OCI-LY3 (cell line): ENCODE results near the gene SEMA5A.

ENCODE experiments used
- H2AFZ ChIP-seq: fragments of 200-600, 300-600 bp; shearing (Covaris generic); 2 replicates; pipeline ENCODE4 v1.6.0; 2014; ENCODE audit warnings: antibody characterized with exemption, low read depth, low read length
- H3K27ac ChIP-seq: fragments of 200-600, 300-600 bp; sonication (generic); 2 replicates; pipeline ENCODE4 v1.5.1; 2014; ENCODE audit warnings: mild to moderate bottlenecking, low read length, moderate library complexity, mixed read lengths
- H3K27me3 ChIP-seq: fragments of 200-600, 300-600 bp; sonication (generic); 2 replicates; pipeline ENCODE4 v1.6.1; 2014; ENCODE audit warnings: low read depth, low read length, mixed read lengths
- H3K36me3 ChIP-seq: fragments of 200-600, 300-600 bp; sonication (generic); replicated peaks from 2 replicates; pipeline ENCODE3; 2014; ENCODE audit warnings: low read depth, low read length, mixed read lengths
- H3K4me1 ChIP-seq: fragments of 300-600, 200-600 bp; sonication (generic); 2 replicates; pipeline ENCODE4 v1.6.1; 2014; ENCODE audit warnings: low read length, mixed read lengths
- H3K4me2 ChIP-seq: fragments of 200-600, 300-600 bp; sonication (generic); 2 replicates; pipeline ENCODE4 v1.6.1; 2014; ENCODE audit warnings: low read length, mixed read lengths
- H3K4me3 ChIP-seq: fragments of 300-600, 200-600 bp; sonication (generic); 2 replicates; pipeline ENCODE4 v1.5.1; 2014; ENCODE audit warnings: antibody characterized with exemption, mild to moderate bottlenecking, low read length, moderate library complexity
- H3K79me2 ChIP-seq: fragments of 300-600, 200-600 bp; shearing (Covaris generic); 2 replicates; pipeline ENCODE4 v1.6.1; 2014; ENCODE audit warnings: mild to moderate bottlenecking, low read length, mixed read lengths
- H3K9ac ChIP-seq: fragments of 300-600, 200-600 bp; shearing (Covaris generic); 2 replicates; pipeline ENCODE4 v1.6.0; 2014; ENCODE audit warnings: mild to moderate bottlenecking, low read length, moderate library complexity
- H3K9me3 ChIP-seq: fragments of 200-600, 300-600 bp; shearing (Covaris generic); 2 replicates; pipeline ENCODE4 v1.6.1; 2014; ENCODE audit warnings: low read length, mixed read lengths; ENCODE audit not compliant: insufficient read depth
- H4K20me1 ChIP-seq: fragments of 200-600, 300-600 bp; sonication (generic); 2 replicates; pipeline ENCODE4 v1.6.1; 2016; ENCODE audit warnings: low read length, mixed read lengths; ENCODE audit not compliant: insufficient read depth
- CTCF ChIP-seq: fragments of 200-600, 300-600 bp; sonication (generic); IDR thresholded peaks from 2 replicates; pipeline ENCODE4 v1.5.1; 2014; ENCODE audit warnings: antibody characterized with exemption, low read length, low read depth
- EZH2phosphoT487 ChIP-seq: fragments of 200-600 bp; shearing (Covaris generic); IDR thresholded peaks from 2 replicates; pipeline ENCODE4 v1.6.1; 2018; ENCODE audit warnings: antibody characterized with exemption, mixed run types, low read depth

Gene SEMA5A

GRCh38 chr5:9201011-9201410 lies 344.9 kb downstream of the SEMA5A start:
- H3K9me3 ChIP-seq = no peaks in the 10 kb centered on the region
- peaks cover 11% of the 10 kb centered on the region for H3K4me1 ChIP-seq
- TF ChIP-seq CTCF = no peak
- no peak for TF ChIP-seq EZH2phosphoT487
- H2AFZ ChIP-seq = no peak overlapping the region
- H3K27ac ChIP-seq = no peak overlapping the region
- no peaks in the 10 kb centered on the region for H3K79me2 ChIP-seq
- peaks cover 17% of the 10 kb centered on the region; the same call in 1 of the 2 replicates for H3K27me3 ChIP-seq
- H3K9ac ChIP-seq = no peak overlapping the region
- no peaks in the 10 kb centered on the region for H3K36me3 ChIP-seq
- no peak overlapping the region for H3K4me3 ChIP-seq
- no peak overlapping the region for H3K4me2 ChIP-seq
- no peaks in the 10 kb centered on the region; the same call in 1 of the 2 replicates for H4K20me1 ChIP-seq

GRCh38 chr5:9198394-9198793 lies 347.5 kb downstream of the SEMA5A start:
- H3K4me2 ChIP-seq = peak overlapping the region; percentile 41
- no peak for TF ChIP-seq EZH2phosphoT487
- no peak for TF ChIP-seq CTCF
- no peaks in the 10 kb centered on the region; the same call in 1 of the 2 replicates for H4K20me1 ChIP-seq
- no peak overlapping the region for H3K4me3 ChIP-seq
- peaks cover 9% of the 10 kb centered on the region; the same call in 1 of the 2 replicates for H3K27me3 ChIP-seq
- H3K27ac ChIP-seq = no peak overlapping the region
- H3K4me1 ChIP-seq = peaks cover 11% of the 10 kb centered on the region
- H2AFZ ChIP-seq = no peak overlapping the region
- H3K9ac ChIP-seq = no peak overlapping the region
- H3K36me3 ChIP-seq = no peaks in the 10 kb centered on the region
- H3K9me3 ChIP-seq = no peaks in the 10 kb centered on the region
- no peaks in the 10 kb centered on the region for H3K79me2 ChIP-seq

- Histone ChIP-seq H2AFZ (no peak overlapping the region), H3K9ac (no peak overlapping the region), H4K20me1 (no peaks in the 10 kb centered on the region; the same call in 1 of the 2 replicates), H3K27ac (no peak overlapping the region), H3K27me3 (peaks cover 9% of the 10 kb centered on the region; the same call in 1 of the 2 replicates), H3K4me2 (peak overlapping the region; percentile 41), H3K79me2 (no peaks in the 10 kb centered on the region), H3K36me3 (no peaks in the 10 kb centered on the region), H3K4me1 (peaks cover 11% of the 10 kb centered on the region), H3K9me3 (no peaks in the 10 kb centered on the region), H3K4me3 (no peak overlapping the region)
- TF ChIP-seq CTCF = no peak
- TF ChIP-seq EZH2phosphoT487 = no peak
These were observed 348.0 kb downstream of the SEMA5A start for GRCh38 chr5:9197881-9198260.

GRCh38 chr5:9196403-9197227 lies 349.3 kb downstream of the SEMA5A start:
- H3K27ac ChIP-seq = no peak overlapping the region
- peaks cover 9% of the 10 kb centered on the region; the same call in 1 of the 2 replicates for H3K27me3 ChIP-seq
- no peak for TF ChIP-seq EZH2phosphoT487
- TF ChIP-seq CTCF = no peak
- H3K79me2 ChIP-seq = no peaks in the 10 kb centered on the region
- H3K9me3 ChIP-seq = no peaks in the 10 kb centered on the region
- no peaks in the 10 kb centered on the region for H3K36me3 ChIP-seq
- no peak overlapping the region for H2AFZ ChIP-seq
- no peak overlapping the region for H3K9ac ChIP-seq
- no peaks in the 10 kb centered on the region; the same call in 1 of the 2 replicates for H4K20me1 ChIP-seq
- H3K4me1 ChIP-seq = peaks cover 11% of the 10 kb centered on the region
- no peak overlapping the region for H3K4me3 ChIP-seq
- no peak overlapping the region for H3K4me2 ChIP-seq
